Fibroblast of mammary gland (primary cell): Measurements from ENCODE around the gene GAB1.

Experiments
- DNase-seq: peaks from one replicate; pipeline ENCODE4 v3.0.0-alpha.2; 2010; ENCODE audit warnings: low read depth
- H3K4me3 ChIP-seq: 2 replicates; pipeline ENCODE4 v1.5.1; 2011; ENCODE audit warnings: low read depth, mild to moderate bottlenecking, low read length, moderate library complexity; ENCODE audit not compliant: control insufficient read depth
- TF ChIP-seq, protein P1 (sequence below): conservative IDR thresholded peaks from 2 replicates; pipeline ENCODE4 v1.5.1; 2011; ENCODE audit warnings: low read depth, low read length, inconsistent platforms; ENCODE audit not compliant: control insufficient read depth, insufficient read depth

The GAB1 gene

DNA sequence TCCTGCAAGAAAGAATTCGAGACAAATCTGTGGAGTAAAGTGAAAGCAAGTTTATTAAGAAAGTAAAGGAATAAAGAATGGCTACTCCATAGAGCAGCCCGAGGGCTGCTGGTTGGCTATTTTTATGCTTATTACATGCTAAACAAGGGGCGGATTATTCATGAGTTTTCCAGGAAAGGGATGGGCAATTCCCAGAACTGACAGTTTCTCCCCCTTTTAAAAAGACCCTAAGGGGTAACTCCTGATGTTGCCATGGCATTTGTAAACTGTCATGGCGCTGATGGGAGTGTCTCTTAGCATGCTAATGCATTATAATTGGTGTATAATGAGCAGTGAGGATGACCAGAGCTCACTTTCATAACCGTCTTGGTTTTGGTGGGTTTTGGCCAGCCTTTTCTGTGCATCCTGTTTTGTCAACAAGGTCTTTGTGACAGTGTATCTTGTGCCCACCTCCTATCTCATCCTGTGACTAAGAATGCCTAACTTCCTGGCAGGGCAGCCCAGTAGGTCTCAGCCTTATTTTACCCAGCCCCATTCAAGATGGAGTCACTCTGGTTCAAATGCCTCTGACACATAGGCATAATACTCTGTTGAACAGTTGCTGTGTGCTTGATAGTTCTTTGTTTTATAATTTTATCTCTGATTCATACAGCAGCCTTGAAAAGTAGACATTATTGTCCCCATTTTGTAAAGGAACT is 25.8 kb downstream of the GAB1 start:
- H3K4me3 ChIP-seq = no peak overlapping the region
- no peak for DNase-seq
- TF ChIP-seq, protein P1, sequence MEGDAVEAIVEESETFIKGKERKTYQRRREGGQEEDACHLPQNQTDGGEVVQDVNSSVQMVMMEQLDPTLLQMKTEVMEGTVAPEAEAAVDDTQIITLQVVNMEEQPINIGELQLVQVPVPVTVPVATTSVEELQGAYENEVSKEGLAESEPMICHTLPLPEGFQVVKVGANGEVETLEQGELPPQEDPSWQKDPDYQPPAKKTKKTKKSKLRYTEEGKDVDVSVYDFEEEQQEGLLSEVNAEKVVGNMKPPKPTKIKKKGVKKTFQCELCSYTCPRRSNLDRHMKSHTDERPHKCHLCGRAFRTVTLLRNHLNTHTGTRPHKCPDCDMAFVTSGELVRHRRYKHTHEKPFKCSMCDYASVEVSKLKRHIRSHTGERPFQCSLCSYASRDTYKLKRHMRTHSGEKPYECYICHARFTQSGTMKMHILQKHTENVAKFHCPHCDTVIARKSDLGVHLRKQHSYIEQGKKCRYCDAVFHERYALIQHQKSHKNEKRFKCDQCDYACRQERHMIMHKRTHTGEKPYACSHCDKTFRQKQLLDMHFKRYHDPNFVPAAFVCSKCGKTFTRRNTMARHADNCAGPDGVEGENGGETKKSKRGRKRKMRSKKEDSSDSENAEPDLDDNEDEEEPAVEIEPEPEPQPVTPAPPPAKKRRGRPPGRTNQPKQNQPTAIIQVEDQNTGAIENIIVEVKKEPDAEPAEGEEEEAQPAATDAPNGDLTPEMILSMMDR = no peak

DNA sequence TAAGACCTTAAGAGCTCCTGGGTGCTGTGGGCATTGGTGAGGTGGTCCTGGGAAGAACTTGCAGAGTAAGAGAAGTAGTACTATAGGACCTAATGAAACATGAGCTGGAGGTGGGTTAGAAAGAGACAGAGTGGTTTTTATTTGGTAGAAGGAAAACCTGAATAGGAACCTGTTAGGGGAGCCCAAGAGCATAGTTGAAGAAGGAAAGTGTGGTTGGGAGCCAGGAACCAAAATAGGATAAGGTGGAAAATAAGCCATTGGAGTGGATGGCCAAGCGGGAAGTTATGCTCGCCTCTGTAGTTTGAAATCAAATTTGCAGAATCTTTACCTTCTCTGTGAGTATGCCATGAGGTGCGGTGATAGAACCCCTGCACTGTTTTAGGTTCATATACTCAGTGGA is 26.7 kb downstream of the GAB1 start:
- TF ChIP-seq, protein P1 = no peak
- no peak overlapping the region for H3K4me3 ChIP-seq
- DNase-seq = no peak

DNA sequence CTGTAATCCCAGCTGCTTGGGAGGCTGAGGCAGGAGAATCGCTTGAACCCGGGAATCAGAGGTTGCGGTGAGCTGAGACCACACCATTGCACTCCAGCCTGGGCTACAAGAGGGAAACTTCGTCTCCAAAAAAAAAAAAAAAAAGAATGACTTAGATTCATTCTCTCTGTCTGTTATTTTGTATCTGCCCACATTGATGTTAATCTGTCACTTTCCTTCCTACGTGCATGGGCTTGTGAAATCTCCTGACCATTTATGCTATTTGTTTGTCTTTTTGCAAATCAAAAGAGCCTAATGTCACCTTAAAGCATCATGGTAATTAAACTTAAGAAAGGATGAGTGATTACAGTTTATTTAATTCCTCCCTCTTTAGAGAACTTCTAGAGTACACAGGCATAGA is 27.4 kb downstream of the GAB1 start:
- DNase-seq = no peak
- TF ChIP-seq, protein P1 = no peak
- H3K4me3 ChIP-seq = no peak overlapping the region

DNA sequence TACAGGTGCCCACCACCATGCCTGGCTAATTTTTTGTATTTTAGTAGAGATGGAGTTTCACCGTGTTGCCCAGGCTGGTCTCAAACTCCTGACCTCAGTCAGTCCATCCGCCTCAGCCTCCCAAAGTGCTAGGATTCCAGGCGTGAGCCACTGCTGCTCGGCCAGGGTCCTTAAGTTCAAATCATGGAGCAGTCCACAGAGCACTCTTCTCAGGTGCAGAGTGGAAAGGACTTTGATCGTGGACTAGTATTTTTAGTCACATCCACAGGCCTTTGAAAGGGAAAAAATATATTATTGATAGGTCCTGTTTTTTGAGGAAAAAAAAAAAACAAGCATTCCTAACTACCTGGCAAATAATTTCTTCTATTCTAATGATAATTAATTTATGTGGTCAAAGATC is 31.2 kb downstream of the GAB1 start:
- H3K4me3 ChIP-seq = no peak overlapping the region
- TF ChIP-seq, protein P1 = no peak
- DNase-seq = no peak

DNA sequence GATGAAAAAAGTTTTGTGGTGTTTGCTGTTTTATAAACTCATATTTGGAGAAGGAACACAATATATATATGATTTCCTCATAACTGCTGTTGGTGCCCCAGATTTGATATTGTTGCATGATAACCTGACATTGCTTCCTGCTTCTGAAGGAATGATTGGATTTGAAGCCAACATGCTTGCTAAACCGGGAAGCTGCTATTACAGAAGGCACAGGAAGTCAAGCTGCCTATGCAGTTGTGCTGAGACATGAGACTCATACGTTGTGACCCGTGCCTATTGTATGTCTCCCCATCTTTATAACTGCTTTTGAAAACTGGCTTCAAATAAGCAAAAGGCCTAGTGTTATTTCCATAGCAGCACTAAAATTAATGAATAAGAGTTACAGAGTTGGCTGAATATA is 32.9 kb downstream of the GAB1 start:
- no peak overlapping the region for H3K4me3 ChIP-seq
- DNase-seq = no peak
- TF ChIP-seq, protein P1 = no peak

DNA sequence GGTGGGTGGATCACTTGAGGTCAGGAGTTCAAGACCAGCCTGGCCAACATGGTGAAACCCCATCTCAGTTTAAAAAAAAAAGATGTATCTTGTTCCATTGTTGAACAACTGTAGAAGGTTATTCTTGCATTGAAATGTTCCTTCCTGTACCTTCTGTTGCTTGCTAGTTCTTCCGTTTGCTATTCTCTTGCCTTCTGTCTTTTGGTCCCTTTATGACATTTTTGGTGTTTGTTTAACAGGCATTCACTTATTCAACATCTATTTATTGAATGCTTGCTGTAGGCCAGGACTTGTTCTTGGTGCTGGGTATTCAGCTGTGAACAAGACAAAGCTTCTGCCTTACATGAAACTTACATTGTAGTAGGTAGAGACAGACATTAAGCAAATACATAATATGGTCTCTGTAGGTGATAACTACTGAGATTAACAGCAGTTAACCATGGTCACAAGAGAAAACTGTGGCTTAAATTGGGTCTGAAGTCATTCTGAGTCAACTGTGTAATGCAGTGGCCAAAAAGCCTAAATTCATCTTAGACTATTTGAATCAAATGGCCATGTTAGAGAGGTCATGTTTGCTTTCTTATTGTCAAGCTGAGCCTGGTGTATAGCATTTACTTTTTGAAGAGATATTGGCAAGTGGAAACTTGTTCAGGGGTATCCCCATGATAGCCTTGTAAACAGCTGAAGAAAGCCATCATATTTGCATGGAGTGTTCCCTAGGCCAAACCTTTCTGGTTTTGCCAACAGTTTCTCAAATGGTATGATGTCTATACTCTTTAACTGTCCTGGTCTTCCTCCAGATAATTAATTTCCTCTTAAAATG is 35.6 kb downstream of the GAB1 start:
- H3K4me3 ChIP-seq = no peak overlapping the region
- TF ChIP-seq, protein P1 = no peak
- no peak for DNase-seq
